HepG2 (cell line): Measurements from ENCODE around the gene F8. TPM values are rescaled to one million over a fixed set of nuclear protein-coding genes. Genes with fewer than 3 reads are reported as not detected.
A peak's percentile ranks its signal among the peaks of the same experiment; 100 is the strongest.

Experiments used
- ATAC-seq: fragments of 200-7000 bp; cut with Tn5 transposase; 3 replicates; pipeline ENCODE4 v1.9.1; 2020; ENCODE audit warnings: mild to moderate bottlenecking, moderate library complexity
- BruUV-seq: library from RNA; stranded (reverse); fragments of 400-500 nt; replicated peaks from 2 replicates; lab custom pipeline; 2021; lab: Mats Ljungman, UMichigan
- CTCF ChIA-PET: fragments of 300-600 bp; formaldehyde crosslinking; extraction: SDS; loops from one replicate; lab custom pipeline; 2021; ENCODE audit warnings: low total read pairs, inconsistent platforms, low intra/inter-chr PET ratio; lab: Yijun Ruan, JAX
- POLR2A ChIA-PET: fragments of 350-600 bp; sonication (Branson Sonifier 250); formaldehyde crosslinking; loops from one replicate; lab custom pipeline; 2020; ENCODE audit warnings: antibody characterized with exemption, inconsistent platforms; lab: Yijun Ruan, JAX
- DNase-seq: peaks from one replicate; pipeline ENCODE4 v3.0.0-alpha.2; 2015; ENCODE audit warnings: low spot score
- FAIRE-seq: peaks from 3 replicates; lab custom pipeline; 2011; peaks lifted over from hg19 to GRCh38; lab: Jason Lieb, UNC
- H2AFZ ChIP-seq: one replicate; pipeline ENCODE4 v1.6.1; 2011; ENCODE audit warnings: low read length, inconsistent platforms
- H3K27ac ChIP-seq: fragments of 300-600 bp; 3 replicates; pipeline ENCODE4 v1.8.0; 2011; ENCODE audit warnings: mixed run types, mild to moderate bottlenecking, mixed read lengths, low read length, inconsistent platforms; ENCODE audit not compliant: insufficient read depth; ENCODE audit errors: extremely low read length
- H3K27me3 ChIP-seq, 2 experiments: fragments of 200-600 bp in 1 of 2; 2 replicates in 1 of 2; 3 replicates in 1 of 2; pipeline versions ENCODE4 v1.6.0 to v1.8.0; 2011; ENCODE audit warnings: low read length in 2 of 2, mild to moderate bottlenecking in 2 of 2, moderate library complexity in 2 of 2, inconsistent platforms in 1 of 2; ENCODE audit not compliant: insufficient read depth in 2 of 2, control insufficient read depth in 1 of 2
- H3K36me3 ChIP-seq, 2 experiments: fragments of 200-600 bp in 1 of 2; replicated peaks in 1 of 2; 2 replicates in 1 of 2; 3 replicates in 1 of 2; pipeline versions ENCODE4 v1.5.1 to v1.8.0; 2011; ENCODE audit warnings: low read length in 2 of 2, inconsistent platforms in 1 of 2; ENCODE audit not compliant: insufficient read depth in 2 of 2, control insufficient read depth in 1 of 2
- H3K4me1 ChIP-seq: 2 replicates; pipeline ENCODE4 v1.5.1; 2012; ENCODE audit warnings: low read length, inconsistent platforms; ENCODE audit not compliant: insufficient read depth
- H3K4me2 ChIP-seq: 2 replicates; pipeline ENCODE4 v1.6.0; 2011; ENCODE audit warnings: low read depth, low read length, inconsistent platforms
- H3K4me3 ChIP-seq, 3 experiments: fragments of 200-600 bp in 1 of 3; sonication (generic), shearing (Covaris generic) in 1 of 3; replicated peaks in 1 of 3; 2 replicates each; pipeline ENCODE4 v1.5.1; 2011 to 2016; ENCODE audit warnings: low read length in 3 of 3, inconsistent platforms in 2 of 3, low read depth in 2 of 3, mild to moderate bottlenecking in 2 of 3, control low read depth in 1 of 3, mixed read lengths in 1 of 3; ENCODE audit not compliant: insufficient read depth in 1 of 3
- H3K79me2 ChIP-seq: one replicate; pipeline ENCODE4 v1.6.1; 2011; ENCODE audit warnings: low read length, inconsistent platforms; ENCODE audit not compliant: insufficient read depth
- H3K9ac ChIP-seq: 2 replicates; pipeline ENCODE4 v1.6.0; 2011; ENCODE audit warnings: mild to moderate bottlenecking, low read depth, low read length, inconsistent platforms; ENCODE audit not compliant: insufficient read depth
- H3K9me3 ChIP-seq: 2 replicates; pipeline ENCODE4 v1.5.1; 2012; ENCODE audit warnings: mild to moderate bottlenecking, low read length
- H4K20me1 ChIP-seq: 2 replicates; pipeline ENCODE4 v1.6.0; 2011; ENCODE audit warnings: inconsistent platforms, mild to moderate bottlenecking, low read length, moderate library complexity; ENCODE audit not compliant: insufficient read depth
- EP300 ChIP-seq, 3 experiments: sonication (generic) in 1 of 3; formaldehyde crosslinking in 1 of 3; IDR thresholded peaks; 2 replicates each; pipeline versions ENCODE4 v1.5.1 to v1.6.1; 2011 to 2020; ENCODE audit warnings: low read depth in 2 of 3, low read length in 2 of 3, borderline replicate concordance in 1 of 3, improper control_type of control experiment in 1 of 3, mild to moderate bottlenecking in 1 of 3, missing genetic modification reagents in 1 of 3, moderate library complexity in 1 of 3
- FOSL2 ChIP-seq: sonication (generic); formaldehyde crosslinking; IDR thresholded peaks from 2 replicates; pipeline ENCODE4 v1.4.0; 2020; ENCODE audit warnings: missing genetic modification reagents
- FOXP1 ChIP-seq, 2 experiments: fragments of 450-650 bp in 1 of 2; IDR thresholded peaks; 2 replicates each; pipeline ENCODE4 v1.6.1; 2017 to 2018; ENCODE audit warnings: antibody characterized with exemption in 1 of 2
- HNF4A ChIP-seq: sonication (generic); formaldehyde crosslinking; IDR thresholded peaks from 2 replicates; pipeline ENCODE4 v1.4.0; 2020; ENCODE audit warnings: missing genetic modification reagents
- HNF4G ChIP-seq, 2 experiments: sonication (generic) in 1 of 2; formaldehyde crosslinking in 1 of 2; IDR thresholded peaks; 2 replicates each; pipeline versions ENCODE4 v1.4.0 to v1.6.1; 2011 to 2020; ENCODE audit warnings: borderline replicate concordance in 2 of 2, low read depth in 2 of 2, mild to moderate bottlenecking in 2 of 2, low read length in 1 of 2, missing genetic modification reagents in 1 of 2, moderate library complexity in 1 of 2
- SALL2 ChIP-seq: sonication (generic); formaldehyde crosslinking; IDR thresholded peaks from 2 replicates; pipeline ENCODE4 v1.8.1; 2023; ENCODE audit warnings: mild to moderate bottlenecking, missing genetic modification reagents, inconsistent platforms
- SKI ChIP-seq: fragments of 450-650 bp; IDR thresholded peaks from one replicate; pipeline ENCODE4 v1.6.1; 2018; ENCODE audit warnings: mild to moderate bottlenecking; ENCODE audit not compliant: partially characterized antibody
- ZEB1 ChIP-seq: IDR thresholded peaks from 2 replicates; pipeline ENCODE4 v1.6.1; 2012; ENCODE audit warnings: mild to moderate bottlenecking, low read depth, inconsistent platforms; ENCODE audit not compliant: insufficient replicate concordance
- ZNF543 ChIP-seq: sonication (generic); formaldehyde crosslinking; IDR thresholded peaks from 2 replicates; pipeline ENCODE4 v1.4.0; 2020; ENCODE audit warnings: mild to moderate bottlenecking, missing genetic modification reagents
- WGBS: methylation state at CpG from one replicate; pipeline ENCODE4 v1.1.6; 2017; ENCODE audit warnings: low lambda C conversion rate; 5-methylcytosine and 5-hydroxymethylcytosine counted together
- in situ Hi-C: cut with HindIII; loops from 2 replicates; pipeline ENCODE4 v1.10.0; 2017; ENCODE audit warnings: low pct_unique_long_range_greater_than_20kb; ENCODE audit not compliant: extremely low pct_ligation_motif_present
- intact Hi-C: fragments of 100-400 bp; cut with micrococcal nuclease; formaldehyde crosslinking; loops from one replicate; pipeline ENCODE4 v1.10.0; 2022; ENCODE audit not compliant: unreplicated experiment
- polyA plus RNA-seq, 8 experiments: library from polyadenylated mRNA; depleted of rRNA in 3 of 8; stranded (reverse) in 7 of 8; unstranded in 1 of 8; fragments of >200 nt; fragmentation: Illumina TruSeq in 4 of 8; extraction: Trizol in 4 of 8; gene quantifications; 2 replicates each; pipeline versions ENCODE4 v1.2.1 to v1.2.3, GENCODE V29; 2011 to 2016; ENCODE audit warnings: low read depth in 4 of 8, missing spikeins in 1 of 8, mixed read lengths in 1 of 8; ENCODE audit not compliant: insufficient read depth in 1 of 8
- total RNA-seq, 5 experiments: library from RNA; depleted of rRNA; stranded (reverse); fragments of >200 nt; fragmentation: Illumina TruSeq; extraction: Trizol; gene quantifications; 2 replicates each; pipeline ENCODE4 v1.2.3, GENCODE V29; 2016; ENCODE audit warnings: low read depth in 1 of 5
- TF ChIP-seq, protein P1 (sequence below): IDR thresholded peaks from 2 replicates; pipeline ENCODE4 v1.4.0; 2020; ENCODE audit warnings: mild to moderate bottlenecking, missing genetic modification reagents
- TF ChIP-seq, protein P2 (sequence below): IDR thresholded peaks from 2 replicates; pipeline ENCODE4 v1.6.1; 2016

Gene F8
- total and polyA plus RNA-seq, 2 of the 13 experiments (the other 11 are each of a cell fraction or from before 2014, with no cell fraction given), result 0.29 to 0.61 TPM

DNA sequence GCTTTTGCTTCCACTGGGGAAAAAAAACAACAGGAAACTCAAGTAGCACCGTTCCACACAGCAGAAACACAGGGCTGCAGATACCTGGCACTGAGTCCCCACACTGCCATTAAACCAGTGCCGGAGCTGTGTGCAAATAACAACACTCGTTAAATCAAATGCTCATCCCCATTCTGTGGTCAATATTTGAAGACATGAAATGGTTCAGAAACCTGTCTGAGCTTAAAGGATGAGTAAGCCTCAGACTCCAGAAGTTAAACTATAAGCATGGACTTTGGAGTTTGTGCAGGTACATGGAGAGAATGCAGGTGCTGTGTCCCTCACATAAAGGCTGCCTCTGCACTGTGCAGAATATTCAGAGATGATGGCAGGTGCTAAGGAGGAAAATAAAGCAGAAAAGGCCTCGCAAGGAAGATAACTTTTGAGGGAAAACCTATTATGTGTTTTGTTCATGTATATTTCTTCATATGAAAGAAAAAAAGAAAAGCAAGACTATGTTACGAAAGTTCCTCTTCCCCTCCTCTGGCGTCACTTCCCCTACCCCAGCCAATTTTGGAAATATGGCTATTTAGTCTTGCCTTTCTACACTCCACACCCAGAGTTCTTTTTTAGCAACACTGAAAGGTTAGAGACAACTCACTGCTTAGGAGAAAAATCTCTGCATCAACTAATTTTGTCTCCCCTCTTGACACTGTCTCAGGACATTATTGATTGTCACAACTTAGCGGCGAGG, 221.9 kb downstream of the F8 start:
- intact Hi-C loops, result no loop called here
- no peaks in the 10 kb centered on the region for H3K79me2 ChIP-seq
- H3K9me3 ChIP-seq, result no peaks in the 10 kb centered on the region
- H3K36me3 ChIP-seq, result no peaks in the 10 kb centered on the region
- H3K4me2 ChIP-seq, result peak overlapping the region; percentile 70
- H3K9ac ChIP-seq, result no peak overlapping the region
- ChIA-PET CTCF (no interaction called here), POLR2A (interaction anchor here (1.2 to 2.6 kb wide), 2 partner anchors 21 to 38 kb away, joined by 3 to 23 read pairs; partner anchors contain the start of gene DKC1)
- H3K27me3 ChIP-seq, result no peaks in the 10 kb centered on the region
- no TSS peak for BruUV-seq
- DNase-seq (peak; percentile 36), ATAC-seq (peak; percentile 9), FAIRE-seq (peak; percentile 68)
- in situ Hi-C loops, result no loop called here
- WGBS, result 58% methylated on average over 7 of the region's 8 CpGs
- TF ChIP-seq HNF4G (IDR thresholded peaks at IDR 0.05; ENCODE audit: borderline replicate concordance, low read depth, low read length), result peak; percentile 40; the same call in 1 of the 2 replicates
- no peak for TF ChIP-seq HNF4G (CRISPR knock-in tag; IDR thresholded peaks at IDR 0.05; ENCODE audit: borderline replicate concordance, low read depth)
- peak in 1 of 2 experiments; percentile 52; a peak in 2 of 4 replicates for TF ChIP-seq EP300 (IDR thresholded peaks at IDR 0.05; ENCODE audit: low read depth in 2 of 2, low read length in 2 of 2)
- TF ChIP-seq EP300 (CRISPR knock-in tag; IDR thresholded peaks at IDR 0.05; ENCODE audit: borderline replicate concordance), result no peak
- TF ChIP-seq ZEB1, result peak; percentile 60
- TF ChIP-seq SKI, result peak; percentile 15
- no peak for TF ChIP-seq ZNF543 (CRISPR knock-in tag)
- TF ChIP-seq HNF4A, result peak; percentile 45
- peak; percentile 63 for TF ChIP-seq FOSL2
- no peak for TF ChIP-seq SALL2 (CRISPR knock-in tag)
- TF ChIP-seq, protein P1, sequence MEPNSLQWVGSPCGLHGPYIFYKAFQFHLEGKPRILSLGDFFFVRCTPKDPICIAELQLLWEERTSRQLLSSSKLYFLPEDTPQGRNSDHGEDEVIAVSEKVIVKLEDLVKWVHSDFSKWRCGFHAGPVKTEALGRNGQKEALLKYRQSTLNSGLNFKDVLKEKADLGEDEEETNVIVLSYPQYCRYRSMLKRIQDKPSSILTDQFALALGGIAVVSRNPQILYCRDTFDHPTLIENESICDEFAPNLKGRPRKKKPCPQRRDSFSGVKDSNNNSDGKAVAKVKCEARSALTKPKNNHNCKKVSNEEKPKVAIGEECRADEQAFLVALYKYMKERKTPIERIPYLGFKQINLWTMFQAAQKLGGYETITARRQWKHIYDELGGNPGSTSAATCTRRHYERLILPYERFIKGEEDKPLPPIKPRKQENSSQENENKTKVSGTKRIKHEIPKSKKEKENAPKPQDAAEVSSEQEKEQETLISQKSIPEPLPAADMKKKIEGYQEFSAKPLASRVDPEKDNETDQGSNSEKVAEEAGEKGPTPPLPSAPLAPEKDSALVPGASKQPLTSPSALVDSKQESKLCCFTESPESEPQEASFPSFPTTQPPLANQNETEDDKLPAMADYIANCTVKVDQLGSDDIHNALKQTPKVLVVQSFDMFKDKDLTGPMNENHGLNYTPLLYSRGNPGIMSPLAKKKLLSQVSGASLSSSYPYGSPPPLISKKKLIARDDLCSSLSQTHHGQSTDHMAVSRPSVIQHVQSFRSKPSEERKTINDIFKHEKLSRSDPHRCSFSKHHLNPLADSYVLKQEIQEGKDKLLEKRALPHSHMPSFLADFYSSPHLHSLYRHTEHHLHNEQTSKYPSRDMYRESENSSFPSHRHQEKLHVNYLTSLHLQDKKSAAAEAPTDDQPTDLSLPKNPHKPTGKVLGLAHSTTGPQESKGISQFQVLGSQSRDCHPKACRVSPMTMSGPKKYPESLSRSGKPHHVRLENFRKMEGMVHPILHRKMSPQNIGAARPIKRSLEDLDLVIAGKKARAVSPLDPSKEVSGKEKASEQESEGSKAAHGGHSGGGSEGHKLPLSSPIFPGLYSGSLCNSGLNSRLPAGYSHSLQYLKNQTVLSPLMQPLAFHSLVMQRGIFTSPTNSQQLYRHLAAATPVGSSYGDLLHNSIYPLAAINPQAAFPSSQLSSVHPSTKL (CRISPR knock-in tag), result peak; percentile 59; the same call in 1 of the 2 replicates
- TF ChIP-seq, protein P2, sequence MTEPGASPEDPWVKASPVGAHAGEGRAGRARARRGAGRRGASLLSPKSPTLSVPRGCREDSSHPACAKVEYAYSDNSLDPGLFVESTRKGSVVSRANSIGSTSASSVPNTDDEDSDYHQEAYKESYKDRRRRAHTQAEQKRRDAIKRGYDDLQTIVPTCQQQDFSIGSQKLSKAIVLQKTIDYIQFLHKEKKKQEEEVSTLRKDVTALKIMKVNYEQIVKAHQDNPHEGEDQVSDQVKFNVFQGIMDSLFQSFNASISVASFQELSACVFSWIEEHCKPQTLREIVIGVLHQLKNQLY, result no peak
- TF ChIP-seq FOXP1 (IDR thresholded peaks at IDR 0.05), result no peak
- peak; percentile 49; the same call in 1 of the 2 replicates for TF ChIP-seq FOXP1 (CRISPR knock-in tag; IDR thresholded peaks at IDR 0.05)
- no peak overlapping the region for H2AFZ ChIP-seq
- H4K20me1 ChIP-seq, result no peaks in the 10 kb centered on the region; the same call in 1 of the 2 replicates
- peaks cover 87% of the 10 kb centered on the region for H3K4me1 ChIP-seq
- H3K4me3 ChIP-seq, result no peak overlapping the region
- H3K27ac ChIP-seq, result peak overlapping the region; percentile 47
